GM12891 (cell line): ENCODE measurements around the gene MEF2D.

ENCODE experiments used
- DNase-seq: peaks from one replicate; pipeline ENCODE4 v3.0.0; 2011; ENCODE audit warnings: low spot score; ENCODE audit not compliant: insufficient read length
- FAIRE-seq: peaks from 2 replicates; lab custom pipeline; 2011; peaks lifted over from hg19 to GRCh38; lab: Jason Lieb, UNC
- PAX5 ChIP-seq: IDR thresholded peaks from 2 replicates; pipeline ENCODE4 v1.6.1; 2011; ENCODE audit warnings: low read length, moderate library complexity, mild to moderate bottlenecking; ENCODE audit not compliant: insufficient read depth, severe bottlenecking
- POLR2A ChIP-seq: IDR thresholded peaks from 2 replicates; pipeline ENCODE4 v1.6.1; 2011; ENCODE audit warnings: low read depth, low read length, control low read depth
- POLR2AphosphoS5 ChIP-seq: IDR thresholded peaks from 2 replicates; pipeline ENCODE4 v1.6.1; 2011; ENCODE audit warnings: low read depth, low read length, control low read depth
- POU2F2 ChIP-seq: IDR thresholded peaks from 2 replicates; pipeline ENCODE4 v1.6.1; 2011; ENCODE audit warnings: low read depth, mild to moderate bottlenecking, control low read depth, low read length, moderate library complexity
- SPI1 ChIP-seq: IDR thresholded peaks from 2 replicates; pipeline ENCODE4 v1.6.1; 2011; ENCODE audit warnings: low read depth, low read length, control low read depth
- TAF1 ChIP-seq: IDR thresholded peaks from 2 replicates; pipeline ENCODE4 v1.6.1; 2011; ENCODE audit warnings: low read depth, low read length, control low read depth

Gene MEF2D

DNA sequence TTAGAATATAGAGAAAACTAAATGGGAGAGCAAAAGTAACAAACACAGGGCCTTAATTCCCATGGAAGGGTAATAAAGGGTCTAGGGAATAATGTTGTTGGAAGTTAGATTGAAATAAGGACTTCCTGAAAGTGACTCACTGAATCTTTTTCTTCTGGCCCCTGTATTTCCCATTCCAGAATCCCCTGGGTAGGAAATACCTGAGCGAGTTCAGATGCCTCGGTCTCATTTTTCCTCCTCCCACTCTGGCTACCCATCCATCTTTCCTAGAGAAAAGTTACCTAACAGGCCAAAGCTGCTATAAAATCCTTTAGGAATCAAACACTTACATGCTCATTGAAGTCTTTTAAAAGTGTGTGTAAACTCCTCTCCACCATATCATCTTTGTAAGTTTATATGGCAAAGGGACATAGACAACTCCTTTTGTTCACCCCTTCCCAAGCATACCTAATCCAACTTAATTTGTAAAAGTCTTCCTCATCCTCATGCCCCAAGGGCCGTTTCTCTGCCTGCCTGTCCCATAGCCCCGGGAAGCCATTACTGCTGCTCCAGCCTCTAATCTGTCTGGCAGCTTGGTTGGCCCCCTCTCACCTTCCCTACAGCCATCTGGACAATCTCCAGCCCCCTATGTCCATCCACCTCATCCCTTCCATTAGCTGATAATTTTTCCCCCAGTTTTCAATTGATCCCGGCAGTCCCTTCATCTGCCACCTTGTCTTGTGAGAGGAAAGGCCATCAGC is 3.3 kb upstream of the MEF2D start:
- FAIRE-seq, result no peak
- TF ChIP-seq POLR2A (no peak), POLR2AphosphoS5 (no peak), PAX5 (no peak), POU2F2 (no peak), TAF1 (no peak), SPI1 (no peak)
- no peak for DNase-seq

DNA sequence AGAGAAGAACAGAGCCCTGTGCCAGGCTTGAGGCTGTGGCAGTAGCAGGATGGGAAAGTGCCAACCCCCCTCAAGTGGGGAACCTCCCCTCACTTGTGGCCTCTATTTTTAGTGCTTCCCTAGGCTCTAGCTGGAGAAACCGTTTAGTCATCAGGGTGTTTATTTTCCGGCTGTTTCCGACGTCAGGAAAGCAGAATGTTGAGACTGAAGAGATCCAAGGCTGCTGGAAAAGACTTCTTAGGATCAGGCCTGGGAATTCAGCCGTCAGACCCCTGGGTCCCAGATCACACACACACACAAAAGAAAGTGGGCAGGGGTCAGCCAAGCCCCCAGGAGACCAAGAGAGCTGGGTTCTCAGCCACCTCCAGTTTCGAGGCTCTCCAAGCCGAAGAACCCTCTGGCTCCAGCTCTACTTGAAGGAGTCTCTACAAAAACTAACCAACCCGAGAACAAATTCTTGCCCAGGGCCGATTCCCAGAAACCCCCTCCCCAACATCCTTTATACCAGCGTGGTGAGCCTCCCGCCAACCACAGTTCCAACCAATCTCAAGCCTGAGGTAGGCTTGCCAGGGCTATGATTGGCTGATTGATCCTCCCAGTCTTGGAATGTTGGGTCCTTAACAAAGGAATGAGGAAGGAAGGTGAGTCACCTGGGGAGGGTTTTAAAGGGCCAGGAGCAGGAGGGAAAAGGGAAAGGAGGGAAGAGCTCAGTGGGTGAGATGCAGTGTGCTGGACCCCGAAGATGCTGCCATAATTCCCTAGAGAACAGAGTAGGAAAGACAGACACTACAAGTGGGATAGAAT is 2.5 kb upstream of the MEF2D start:
- no peak for TF ChIP-seq SPI1
- TF ChIP-seq POU2F2, result no peak
- no peak for TF ChIP-seq TAF1
- no peak for TF ChIP-seq POLR2AphosphoS5
- no peak for TF ChIP-seq PAX5
- TF ChIP-seq POLR2A, result no peak
- no peak for DNase-seq
- FAIRE-seq, result no peak

DNA sequence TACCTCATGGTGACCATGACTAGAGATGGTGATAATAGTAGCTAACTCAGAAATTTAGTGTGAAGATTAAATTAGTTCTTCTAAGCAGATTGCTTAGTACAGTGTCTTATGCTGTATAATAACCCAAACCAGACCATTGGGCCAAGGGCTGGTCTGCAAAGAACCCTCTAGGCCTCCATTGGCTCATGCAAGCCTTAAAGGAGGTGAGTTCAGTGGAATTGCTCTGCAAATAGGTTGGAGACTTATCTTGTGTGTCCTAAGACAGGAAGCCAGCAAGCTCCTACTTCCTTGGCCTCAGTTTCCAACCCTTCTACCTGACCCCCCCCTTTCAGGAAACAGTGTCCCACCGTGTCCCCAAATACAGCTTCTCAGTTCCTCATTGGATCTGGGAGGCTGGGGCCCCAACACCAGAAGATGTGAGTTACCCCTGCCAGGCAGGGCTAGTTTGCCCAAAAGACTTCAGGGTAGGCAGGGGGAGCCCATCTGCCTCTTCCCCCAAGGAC is 1.9 kb upstream of the MEF2D start:
- FAIRE-seq (no peak), DNase-seq (no peak)
- TF ChIP-seq POLR2AphosphoS5, result no peak
- no peak for TF ChIP-seq PAX5
- TF ChIP-seq SPI1, result no peak
- TF ChIP-seq POLR2A, result no peak
- TF ChIP-seq POU2F2, result no peak
- TF ChIP-seq TAF1, result no peak

DNA sequence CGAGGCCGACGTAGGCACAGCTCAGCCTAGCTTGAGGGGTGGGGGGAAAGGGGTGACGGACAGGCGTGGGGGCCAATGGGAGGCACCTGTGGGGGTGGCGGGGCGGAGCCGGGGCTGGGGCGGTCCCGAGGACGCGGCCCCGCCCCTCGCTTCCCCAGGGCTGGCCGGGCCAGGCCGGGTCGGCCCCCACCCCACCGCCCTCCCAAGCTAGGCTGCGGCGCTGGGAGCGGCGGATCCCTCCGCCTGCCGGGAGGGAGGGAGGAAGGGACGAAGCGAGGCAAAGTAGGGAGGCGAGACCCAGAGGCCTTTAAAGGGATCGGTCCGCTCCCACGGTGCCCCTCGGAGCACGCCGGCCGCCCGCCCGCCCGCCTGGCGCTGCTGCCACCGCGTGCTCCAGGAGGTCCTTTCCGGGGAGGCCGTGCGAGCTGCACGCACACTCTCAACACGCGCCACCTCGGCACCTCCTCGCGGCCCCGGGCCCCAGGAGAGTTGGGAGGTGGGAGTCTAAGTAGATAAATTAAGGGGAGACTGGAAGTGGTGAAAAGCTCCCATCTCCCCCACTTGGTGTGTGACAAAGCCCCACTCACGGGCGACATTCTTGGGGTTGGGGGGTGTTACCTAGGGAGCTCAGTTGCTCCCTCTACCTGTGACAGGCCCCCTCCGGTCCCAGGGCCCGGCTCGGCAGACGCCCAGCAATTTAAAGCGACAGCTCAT is 375 bp upstream of the MEF2D start:
- DNase-seq, result peak; percentile 88
- peak; percentile 88 for FAIRE-seq
- TF ChIP-seq POU2F2 (peak; percentile 5; the same call in 1 of the 2 replicates), POLR2AphosphoS5 (no peak; the same call in 1 of the 2 replicates), SPI1 (no peak), TAF1 (peak; percentile 41; the same call in 1 of the 2 replicates), POLR2A (peak; percentile 55), PAX5 (no peak)

DNA sequence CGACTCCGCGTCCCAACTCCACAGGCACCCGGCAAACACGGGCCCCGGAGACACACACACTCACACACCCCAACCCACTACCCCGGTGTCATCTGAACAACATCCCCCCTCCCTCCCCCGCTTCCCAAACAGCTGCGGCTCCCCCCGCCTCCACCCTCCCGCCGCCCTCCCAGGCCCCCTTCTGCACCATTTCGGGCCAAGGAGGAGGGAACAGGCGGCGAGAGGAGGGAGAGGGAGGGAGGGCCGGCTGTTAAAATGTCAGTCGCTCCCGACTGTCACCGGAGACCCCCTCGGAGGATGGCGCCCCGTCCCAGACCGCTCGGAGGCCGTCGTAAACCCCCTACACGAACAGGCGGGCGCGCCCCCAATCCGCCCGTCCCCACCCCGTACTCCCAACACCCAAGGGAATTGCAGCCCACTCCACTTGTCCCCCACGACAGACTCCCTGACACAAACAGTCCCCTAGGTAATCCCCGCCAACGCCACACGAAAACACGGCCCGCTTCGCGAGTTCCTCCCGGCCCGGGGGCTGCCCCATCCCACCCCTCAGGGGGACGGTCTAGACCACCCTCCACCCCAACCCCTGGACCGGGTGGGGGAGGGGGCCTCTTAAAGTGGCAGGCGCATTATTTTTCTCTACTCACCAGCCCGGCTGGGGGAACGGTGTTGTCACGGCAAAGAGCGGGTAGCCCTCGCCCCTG is 583 bp downstream of the MEF2D start:
- TF ChIP-seq POU2F2 (no peak), PAX5 (no peak), POLR2AphosphoS5 (no peak; the same call in 1 of the 2 replicates), TAF1 (no peak), SPI1 (no peak), POLR2A (no peak)
- DNase-seq (no peak), FAIRE-seq (no peak)

DNA sequence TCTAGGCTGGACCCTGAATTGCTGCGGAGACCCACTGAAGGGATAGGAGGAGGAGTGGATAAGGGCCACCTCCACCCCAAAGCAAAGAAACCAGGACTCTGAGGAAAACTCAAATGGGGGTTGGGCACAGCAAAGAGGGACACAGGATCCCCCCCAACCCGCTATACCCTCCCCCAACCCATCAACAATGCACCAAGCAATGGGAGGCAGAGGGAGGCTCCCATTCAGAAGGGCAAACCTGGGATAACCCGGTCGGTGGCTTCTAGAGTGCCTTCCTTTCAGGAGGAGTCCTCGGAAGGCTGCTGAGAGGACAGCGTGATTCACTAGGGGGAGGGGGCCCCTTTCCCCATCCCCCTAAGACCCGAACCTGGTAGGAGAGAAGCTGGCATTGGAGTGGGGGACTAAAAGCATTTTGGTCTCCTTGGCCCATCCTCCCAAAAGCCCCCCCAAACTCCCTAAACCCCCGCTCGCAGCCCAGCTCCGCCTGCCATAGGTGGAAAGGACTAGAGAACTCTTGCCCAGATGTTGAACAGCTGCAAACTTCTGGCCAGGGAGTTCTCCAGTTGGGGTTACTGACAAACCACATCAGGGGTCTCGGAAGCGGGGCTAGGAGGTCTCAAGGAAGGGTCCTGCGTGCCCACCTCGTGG is 1.3 kb downstream of the MEF2D start:
- no peak for TF ChIP-seq PAX5
- no peak for TF ChIP-seq POLR2A
- TF ChIP-seq SPI1, result no peak
- no peak for TF ChIP-seq TAF1
- TF ChIP-seq POU2F2, result no peak
- no peak for TF ChIP-seq POLR2AphosphoS5
- no peak for FAIRE-seq
- no peak for DNase-seq

DNA sequence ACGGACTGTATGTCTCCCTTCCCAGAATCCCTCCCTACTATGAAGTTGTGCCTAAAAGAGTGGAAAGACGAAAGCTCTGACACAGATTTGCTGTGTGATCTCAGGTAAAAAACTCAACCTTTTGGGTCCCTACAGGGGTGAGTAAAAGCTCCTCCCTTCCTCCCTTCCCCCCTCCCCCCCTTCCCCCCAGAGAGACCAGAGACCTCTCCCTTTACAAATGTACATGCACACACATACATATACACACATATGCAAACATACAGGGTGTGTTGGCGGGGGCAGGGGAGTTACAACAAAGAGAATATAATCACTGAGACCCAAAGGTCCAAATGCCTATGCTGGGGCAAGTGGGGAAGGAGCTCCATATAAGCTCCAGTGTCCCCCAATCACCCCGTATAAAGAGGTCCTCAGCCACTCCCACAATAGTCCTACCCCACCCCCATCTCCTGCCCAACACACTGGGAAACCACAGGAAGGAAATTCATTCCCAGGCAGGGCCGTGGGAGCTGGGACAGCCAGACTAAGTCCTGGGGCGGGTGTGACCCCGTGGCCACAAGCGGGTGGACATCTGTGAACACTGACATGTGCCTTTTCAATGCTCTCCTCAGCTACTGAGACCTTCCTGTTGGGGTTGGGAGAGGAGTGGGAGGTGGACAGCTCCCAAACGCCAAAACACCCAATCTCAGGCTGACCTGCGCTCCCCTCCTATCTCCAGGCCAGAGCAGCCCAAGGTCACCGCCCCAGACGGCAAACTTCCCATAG is 2.0 kb downstream of the MEF2D start:
- DNase-seq (no peak), FAIRE-seq (peak; percentile 45)
- no peak for TF ChIP-seq POU2F2
- no peak for TF ChIP-seq SPI1
- TF ChIP-seq POLR2AphosphoS5, result no peak
- TF ChIP-seq PAX5, result no peak
- TF ChIP-seq POLR2A, result no peak
- no peak for TF ChIP-seq TAF1
